C4-2B (cell line): ENCODE results near the gene SLC4A4.

ENCODE experiments used
- H3K27ac ChIP-seq: fragments of 450-650 bp; 2 replicates; pipeline ENCODE4 v1.5.1; 2017
- ZFX ChIP-seq: fragments of 450-650 bp; IDR thresholded peaks from 2 replicates; pipeline ENCODE4 v1.6.1; 2017
- TF ChIP-seq, protein P1 (sequence below): fragments of 450-650 bp; conservative IDR thresholded peaks from 2 replicates; pipeline ENCODE4 v1.5.1; 2017; ENCODE audit warnings: mild to moderate bottlenecking

Gene SLC4A4

DNA sequence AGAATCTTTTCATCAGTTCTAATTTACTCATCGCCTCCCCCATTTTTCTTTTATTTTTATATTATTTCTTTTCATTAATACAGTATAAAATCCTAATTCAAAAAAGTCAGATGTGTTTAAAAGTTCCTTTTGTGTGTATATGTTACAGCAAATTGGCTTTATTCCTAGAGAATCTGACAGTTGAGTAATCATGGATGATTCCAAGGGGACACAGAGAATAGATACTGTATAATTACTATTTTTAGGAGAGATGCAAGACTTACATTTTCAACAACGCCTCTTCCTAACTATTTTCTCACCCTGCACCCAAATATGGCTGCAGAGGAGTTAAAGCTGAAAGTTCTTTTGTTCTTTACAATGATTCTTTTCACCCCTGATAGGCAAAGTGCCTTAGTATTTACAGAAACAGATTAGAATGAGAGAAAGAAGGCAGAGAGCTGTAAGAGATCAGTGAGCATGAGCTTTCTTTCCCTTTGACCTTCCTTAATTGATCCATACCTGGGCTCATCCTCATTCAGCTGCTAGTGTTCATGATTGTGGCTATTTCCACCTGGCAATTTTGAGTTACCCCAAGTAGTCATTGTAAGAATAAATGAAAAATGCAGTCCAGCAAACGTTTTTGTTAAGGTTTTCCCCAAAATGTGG, 210.8 kb downstream of the SLC4A4 start:
- no peak overlapping the region for H3K27ac ChIP-seq
- TF ChIP-seq ZFX: no peak
- TF ChIP-seq, protein P1, sequence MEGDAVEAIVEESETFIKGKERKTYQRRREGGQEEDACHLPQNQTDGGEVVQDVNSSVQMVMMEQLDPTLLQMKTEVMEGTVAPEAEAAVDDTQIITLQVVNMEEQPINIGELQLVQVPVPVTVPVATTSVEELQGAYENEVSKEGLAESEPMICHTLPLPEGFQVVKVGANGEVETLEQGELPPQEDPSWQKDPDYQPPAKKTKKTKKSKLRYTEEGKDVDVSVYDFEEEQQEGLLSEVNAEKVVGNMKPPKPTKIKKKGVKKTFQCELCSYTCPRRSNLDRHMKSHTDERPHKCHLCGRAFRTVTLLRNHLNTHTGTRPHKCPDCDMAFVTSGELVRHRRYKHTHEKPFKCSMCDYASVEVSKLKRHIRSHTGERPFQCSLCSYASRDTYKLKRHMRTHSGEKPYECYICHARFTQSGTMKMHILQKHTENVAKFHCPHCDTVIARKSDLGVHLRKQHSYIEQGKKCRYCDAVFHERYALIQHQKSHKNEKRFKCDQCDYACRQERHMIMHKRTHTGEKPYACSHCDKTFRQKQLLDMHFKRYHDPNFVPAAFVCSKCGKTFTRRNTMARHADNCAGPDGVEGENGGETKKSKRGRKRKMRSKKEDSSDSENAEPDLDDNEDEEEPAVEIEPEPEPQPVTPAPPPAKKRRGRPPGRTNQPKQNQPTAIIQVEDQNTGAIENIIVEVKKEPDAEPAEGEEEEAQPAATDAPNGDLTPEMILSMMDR: no peak

DNA sequence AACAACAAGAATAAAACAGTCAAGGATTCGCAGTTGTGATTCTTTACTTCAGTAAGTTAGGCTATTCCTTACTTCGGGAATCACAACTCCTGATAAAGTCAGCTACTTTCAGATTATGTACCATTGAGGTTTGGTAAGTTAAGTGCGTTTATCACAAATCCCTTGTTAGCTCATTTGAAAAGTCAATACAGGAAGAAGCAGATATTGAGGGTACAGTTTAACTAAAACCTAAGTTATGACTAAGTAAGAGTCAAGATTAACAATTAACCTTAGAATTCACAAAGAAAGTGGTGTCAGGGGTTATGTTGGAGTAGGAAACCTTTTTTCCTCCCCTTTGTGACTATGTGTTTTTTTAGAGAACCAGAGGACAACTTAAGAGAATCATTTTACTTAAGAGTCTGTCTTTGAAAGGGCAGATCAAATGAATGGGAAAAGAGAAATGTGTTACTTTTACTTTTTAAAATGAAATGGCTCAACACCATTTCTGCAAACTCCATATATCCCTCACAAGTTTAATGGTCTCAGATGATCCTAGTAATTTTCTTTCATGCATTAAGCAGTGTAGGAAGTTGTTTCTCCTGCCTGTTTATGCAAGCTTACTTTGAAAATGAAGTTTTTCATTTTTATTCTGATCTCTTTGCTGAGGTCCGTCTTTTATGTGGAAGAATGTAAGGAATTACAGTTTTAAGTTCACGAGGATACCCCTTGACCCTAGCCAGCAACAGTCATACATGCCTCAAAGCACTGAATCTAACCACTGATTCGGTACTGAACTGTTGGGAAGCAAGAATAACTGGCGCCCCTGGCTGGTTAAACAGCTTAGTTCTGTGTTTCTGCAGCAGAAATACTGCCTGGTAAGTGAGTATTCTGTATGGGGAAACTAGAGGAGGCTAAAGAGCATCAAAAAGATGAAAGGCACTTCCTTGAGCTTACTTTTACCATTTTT, 211.7 kb downstream of the SLC4A4 start:
- no peak for TF ChIP-seq ZFX
- TF ChIP-seq, protein P1: no peak
- no peak overlapping the region for H3K27ac ChIP-seq

DNA sequence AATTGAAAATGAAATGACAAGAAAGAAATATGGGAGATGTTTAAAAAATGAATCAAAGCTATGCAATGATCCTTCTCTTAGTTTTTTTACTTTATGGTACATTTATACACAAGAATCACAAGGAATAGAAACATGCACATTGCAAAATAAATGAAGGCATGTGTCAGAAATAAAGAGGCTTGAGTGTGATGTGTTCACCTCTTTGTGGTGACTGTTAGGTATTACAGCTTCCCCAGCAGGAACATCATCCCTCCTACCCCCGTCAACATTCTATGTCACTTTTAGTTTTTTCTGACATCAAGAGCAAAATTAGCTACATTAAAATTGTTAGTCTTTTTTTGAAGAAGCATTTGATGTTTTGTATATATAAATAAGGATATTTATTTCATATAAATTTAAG, 214.8 kb downstream of the SLC4A4 start:
- no peak for TF ChIP-seq ZFX
- TF ChIP-seq, protein P1: peak; percentile 72
- H3K27ac ChIP-seq: no peak overlapping the region

DNA sequence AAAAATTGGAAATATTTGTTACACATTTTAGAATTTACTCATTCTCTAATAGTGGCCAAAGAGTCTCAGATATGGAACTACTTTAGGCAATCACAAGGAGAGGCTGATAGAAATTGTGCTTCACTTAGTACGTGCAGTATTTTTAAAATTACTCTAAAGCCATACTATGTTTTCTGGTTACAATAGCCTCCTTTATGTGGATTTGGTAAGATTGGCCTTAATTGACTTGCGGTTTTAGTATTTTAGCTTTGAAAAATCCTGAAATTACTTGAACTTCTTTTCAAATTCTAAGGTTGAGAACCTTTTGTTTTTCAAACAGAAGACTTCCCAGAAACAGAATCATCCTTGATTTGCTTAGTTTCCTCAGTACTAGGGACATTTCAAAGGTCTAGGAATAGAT, 215.2 kb downstream of the SLC4A4 start:
- no peak overlapping the region for H3K27ac ChIP-seq

DNA sequence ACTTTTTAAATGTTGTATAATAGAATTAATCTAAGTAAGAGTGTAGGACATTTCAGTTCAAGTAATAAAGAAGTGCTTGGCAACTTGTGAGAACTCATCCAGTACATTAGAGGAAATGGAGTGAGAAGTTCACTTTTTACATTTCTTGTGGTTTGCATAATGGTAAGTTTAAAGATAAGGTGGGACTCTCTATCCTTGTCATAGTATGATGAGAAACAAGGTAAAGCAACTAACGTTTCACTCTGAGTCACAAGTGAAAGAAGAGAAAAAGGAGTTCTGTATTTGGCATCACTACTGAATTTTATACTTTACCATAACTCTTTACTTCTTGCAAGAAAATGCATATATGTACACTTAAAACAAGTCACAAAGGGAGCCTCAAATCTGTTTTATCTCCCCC, 219.4 kb downstream of the SLC4A4 start:
- H3K27ac ChIP-seq: no peak overlapping the region
- TF ChIP-seq ZFX: no peak
- TF ChIP-seq, protein P1: no peak

More for the DNA sequence above, 215.2 kb downstream of the SLC4A4 start:
- TF ChIP-seq ZFX: no peak
- TF ChIP-seq, protein P1: no peak; the same call in 1 of the 2 replicates

DNA sequence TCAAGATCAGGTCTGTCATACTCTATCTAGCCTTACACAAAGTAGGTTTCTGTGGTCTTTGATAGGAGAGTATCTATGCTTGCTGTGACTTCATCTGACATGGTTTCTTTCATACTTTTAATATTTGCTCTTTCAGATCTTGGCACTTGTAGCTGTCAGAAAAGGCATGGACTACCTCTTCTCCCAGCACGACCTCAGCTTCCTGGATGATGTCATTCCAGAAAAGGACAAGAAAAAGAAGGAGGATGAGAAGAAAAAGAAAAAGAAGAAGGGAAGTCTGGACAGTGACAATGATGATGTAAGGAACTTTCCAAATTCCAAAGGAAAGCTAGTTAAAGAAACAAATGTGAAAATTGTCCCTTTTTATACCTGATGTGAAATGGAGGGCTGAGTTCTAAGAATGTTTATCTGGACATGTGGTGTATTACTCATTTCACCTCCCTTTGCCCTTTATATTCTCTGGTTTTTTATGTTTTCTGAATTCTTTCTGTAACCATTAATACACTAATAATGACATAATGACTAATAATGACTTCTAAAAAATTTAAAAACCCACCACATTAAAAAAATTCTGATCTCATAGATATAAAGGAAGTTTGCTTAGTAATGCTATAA, 221.2 kb downstream of the SLC4A4 start:
- H3K27ac ChIP-seq: no peak overlapping the region
- no peak for TF ChIP-seq ZFX
- TF ChIP-seq, protein P1: no peak

DNA sequence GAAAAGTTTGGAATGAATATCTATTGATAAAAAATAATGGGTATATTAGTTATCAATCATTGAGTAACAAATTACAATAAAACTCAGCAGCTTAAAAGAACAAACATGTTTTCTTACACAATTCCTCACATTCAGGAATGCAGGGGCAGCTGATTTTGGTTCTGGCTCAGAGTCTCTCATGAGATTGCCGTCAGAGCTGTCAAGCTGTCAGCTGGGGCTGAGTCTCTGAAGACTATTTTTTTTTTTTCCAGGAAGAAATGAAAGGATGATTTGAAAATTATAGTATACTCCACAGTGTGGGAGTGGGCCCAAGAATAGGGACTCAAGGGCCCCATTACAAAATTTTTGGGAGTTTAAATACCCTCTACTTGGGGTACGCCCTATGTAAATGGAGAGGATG, 226.0 kb downstream of the SLC4A4 start:
- TF ChIP-seq, protein P1: no peak
- TF ChIP-seq ZFX: no peak
- no peak overlapping the region for H3K27ac ChIP-seq
